HL-60 (cell line): Measurements from ENCODE around the gene PEX6.

Experiments used
- DNase-seq, 2 experiments: peaks; one replicate each; pipeline ENCODE4 v3.0.0-alpha.2; 2010 to 2020; ENCODE audit warnings: low read depth in 1 of 2, low spot score in 1 of 2
- H3K27ac ChIP-seq: fragments of 250-450 bp; sonication (Bioruptor Pico); replicated peaks from 2 replicates; pipeline ENCODE4 v1.5.1; 2020; ENCODE audit warnings: mild to moderate bottlenecking, moderate library complexity
- H3K27me3 ChIP-seq: fragments of 250-450 bp; sonication (Bioruptor Pico); 2 replicates; pipeline ENCODE4 v1.5.1; 2021; ENCODE audit warnings: mild to moderate bottlenecking, moderate library complexity; ENCODE audit not compliant: insufficient read depth, poor library complexity, severe bottlenecking
- H3K4me3 ChIP-seq: replicated peaks from 2 replicates; pipeline ENCODE4 v1.5.1; 2011; ENCODE audit warnings: mild to moderate bottlenecking, control low read depth, low read length; ENCODE audit not compliant: insufficient read depth
- CTCF ChIP-seq: IDR thresholded peaks from one replicate; pipeline ENCODE4 v1.5.1; 2011; ENCODE audit warnings: low read length, control low read depth, inconsistent platforms; ENCODE audit not compliant: insufficient read depth
- GABPA ChIP-seq: IDR thresholded peaks from 2 replicates; pipeline ENCODE4 v1.6.1; 2012; ENCODE audit warnings: low read depth
- POLR2AphosphoS5 ChIP-seq: IDR thresholded peaks from 2 replicates; pipeline ENCODE4 v1.6.1; 2012; ENCODE audit warnings: low read depth
- REST ChIP-seq: IDR thresholded peaks from 2 replicates; pipeline ENCODE4 v1.6.1; 2012; ENCODE audit warnings: low read depth; ENCODE audit not compliant: insufficient replicate concordance
- SPI1 ChIP-seq: IDR thresholded peaks from 2 replicates; pipeline ENCODE4 v1.6.1; 2012; ENCODE audit warnings: low read depth, mild to moderate bottlenecking, borderline replicate concordance

The PEX6 gene

GRCh38 chr6:42916288-42916687 is 62.7 kb downstream of the PEX6 start:
- no peak for DNase-seq
- TF ChIP-seq REST (no peak), POLR2AphosphoS5 (no peak), CTCF (no peak), GABPA (no peak), SPI1 (no peak)
- no peaks in the 10 kb centered on the region for H3K27me3 ChIP-seq
- no peak overlapping the region for H3K4me3 ChIP-seq
- H3K27ac ChIP-seq: no peak overlapping the region

GRCh38 chr6:42915732-42916131 is 63.2 kb downstream of the PEX6 start, which contains the start of gene PTCRA:
TSS of gene PTCRA (plus strand) at chr6:42916053. CDS start at chr6:42916070, 17 bp downstream.
- no peak for TF ChIP-seq CTCF
- TF ChIP-seq SPI1: no peak
- TF ChIP-seq REST: no peak
- TF ChIP-seq POLR2AphosphoS5: no peak
- no peak for TF ChIP-seq GABPA
- H3K4me3 ChIP-seq: no peak within 1 kb of the TSS
- no peak for DNase-seq
- H3K27me3 ChIP-seq: no peaks in the 10 kb centered on the region
- H3K27ac ChIP-seq: no peak within 1 kb of the TSS

- H3K27ac ChIP-seq: no peak overlapping the region
- H3K27me3 ChIP-seq: no peaks in the 10 kb centered on the region
- H3K4me3 ChIP-seq: no peak overlapping the region
- no peak for TF ChIP-seq SPI1
- no peak for DNase-seq
Observed at GRCh38 chr6:42914546-42914945, 64.4 kb downstream of the PEX6 start.
